ENCODE data around the gene RANBP10. TPM values are rescaled to one million over a fixed set of nuclear protein-coding genes. Genes with fewer than 3 reads are reported as not detected.

Gene RANBP10
- total RNA-seq, 4 donors from 2014 or later, result 6.0 to 9.8 (median 8.3) TPM

DNA sequence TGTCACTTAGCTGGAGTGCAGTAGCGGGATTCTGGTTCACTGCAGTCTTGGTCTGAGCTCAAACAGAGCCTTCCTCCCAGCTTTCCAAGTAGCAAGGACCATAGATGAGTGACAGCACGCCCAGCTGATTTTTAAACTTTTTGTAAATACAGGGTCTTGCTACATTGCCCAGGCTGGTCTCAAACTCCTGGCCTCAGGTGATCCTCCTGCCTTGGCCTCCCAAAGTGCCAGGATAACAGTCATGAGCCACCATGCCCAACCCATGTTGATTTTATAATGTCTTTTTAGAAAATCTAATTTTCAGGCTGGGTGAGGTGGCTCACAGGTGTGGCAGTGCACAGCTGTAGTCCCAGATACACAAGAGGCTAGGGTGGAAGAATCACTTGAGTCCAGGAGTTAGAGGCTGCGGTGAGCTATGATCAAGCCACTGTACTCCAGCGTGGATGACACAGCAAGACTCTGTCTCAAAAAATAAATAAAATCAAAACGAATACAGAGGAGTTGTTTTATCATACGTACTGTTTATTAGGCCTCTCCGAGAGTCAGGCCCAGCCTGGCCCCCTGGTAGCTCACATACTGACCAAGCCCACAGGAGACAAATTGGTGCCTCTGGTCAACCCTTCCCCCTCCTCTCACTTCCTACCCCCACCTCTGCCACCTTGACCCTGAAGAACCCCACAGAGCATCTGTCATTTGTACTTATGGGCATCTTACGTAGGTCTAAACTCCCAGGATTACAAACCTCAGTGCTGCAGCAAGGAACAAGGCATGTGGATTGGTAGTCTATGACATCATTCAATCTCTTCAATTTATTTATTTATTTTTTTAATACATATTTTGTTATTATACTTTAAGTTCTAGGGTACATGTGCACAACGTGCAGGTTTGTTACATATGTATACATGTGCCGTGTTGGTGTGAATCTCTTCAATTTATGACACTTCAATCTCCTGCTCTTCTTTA lies 126.1 kb downstream of the RANBP10 start:
- no peak for TF ChIP-seq CTCF (IDR thresholded peaks at IDR 0.05)
- ATAC-seq (ENCODE audit: low FRiP score), result no peak
- DNase-seq (ENCODE audit: low spot score), result no peak

GRCh38 chr16:67678354-67679023 lies 127.9 kb downstream of the RANBP10 start:
- ATAC-seq (ENCODE audit: low FRiP score) (no peak), DNase-seq (ENCODE audit: low spot score) (no peak)
- no peak for TF ChIP-seq CTCF (IDR thresholded peaks at IDR 0.05)

GRCh38 chr16:67677712-67678111 lies 128.6 kb downstream of the RANBP10 start:
- no peak for TF ChIP-seq CTCF (IDR thresholded peaks at IDR 0.05)
- no peak for ATAC-seq (ENCODE audit: low FRiP score)
- no peak for DNase-seq (ENCODE audit: low spot score)

GRCh38 chr16:67676939-67677338 lies 129.4 kb downstream of the RANBP10 start:
- no peak for TF ChIP-seq CTCF (IDR thresholded peaks at IDR 0.05)
- ATAC-seq (ENCODE audit: low FRiP score) (no peak), DNase-seq (ENCODE audit: low spot score) (no peak)

GRCh38 chr16:67676516-67676915 lies 129.8 kb downstream of the RANBP10 start:
- ATAC-seq (ENCODE audit: low FRiP score) (no peak), DNase-seq (ENCODE audit: low spot score) (no peak)

DNA sequence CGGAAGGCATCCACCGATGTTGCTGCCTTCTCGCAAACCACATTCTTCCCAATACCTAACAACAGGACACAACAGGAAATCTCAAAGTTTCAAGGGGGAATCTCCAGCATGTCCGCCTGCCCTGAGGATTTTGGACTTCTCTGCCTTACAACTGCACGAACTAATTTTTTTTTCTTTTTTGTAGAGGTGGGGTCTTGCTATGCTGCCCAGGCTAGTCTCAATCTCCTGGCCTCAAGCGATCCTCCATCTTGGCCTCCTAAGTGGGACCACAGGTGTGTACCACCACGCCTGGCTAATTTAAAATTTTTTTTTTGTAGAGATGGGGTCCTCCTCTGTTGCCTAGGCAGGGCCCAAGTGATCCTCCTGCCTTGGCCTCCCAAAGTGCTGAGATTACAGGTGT lies 130.4 kb downstream of the RANBP10 start:
- DNase-seq (ENCODE audit: low spot score) (no peak), ATAC-seq (ENCODE audit: low FRiP score) (no peak)
- no peak for TF ChIP-seq CTCF (IDR thresholded peaks at IDR 0.05)

More at GRCh38 chr16:67676516-67676915, 129.8 kb downstream of the RANBP10 start:
- TF ChIP-seq CTCF (IDR thresholded peaks at IDR 0.05), result no peak

Data from omental fat pad (tissue), 4 donors.